Hepatocyte (in vitro differentiated cells): ENCODE data around the gene CORO2A. TPM values are rescaled to one million over a fixed set of nuclear protein-coding genes. Genes with fewer than 3 reads are reported as not detected.

Experiments used
- DNase-seq: peaks from one replicate; pipeline ENCODE4 v3.0.0-alpha.2; 2016; ENCODE audit warnings: low spot score
- H2AFZ ChIP-seq: fragments of 200-600 bp; sonication (generic); 2 replicates; pipeline ENCODE4 v1.6.0; 2016; ENCODE audit warnings: antibody characterized with exemption, mild to moderate bottlenecking
- H3K27ac ChIP-seq: fragments of 200-600 bp; sonication (generic); 2 replicates; pipeline ENCODE4 v1.5.1; 2016; ENCODE audit warnings: mild to moderate bottlenecking
- H3K27me3 ChIP-seq: fragments of 200-600 bp; sonication (generic); 2 replicates; pipeline ENCODE4 v1.6.1; 2016
- H3K36me3 ChIP-seq: fragments of 200-600 bp; sonication (generic); replicated peaks from 2 replicates; pipeline ENCODE4 v1.5.1; 2016; ENCODE audit warnings: low read depth; ENCODE audit not compliant: insufficient read depth
- H3K4me1 ChIP-seq: fragments of 200-600 bp; sonication (generic); 2 replicates; pipeline ENCODE4 v1.5.1; 2016; ENCODE audit warnings: mild to moderate bottlenecking, moderate library complexity; ENCODE audit not compliant: insufficient read depth
- H3K4me2 ChIP-seq: fragments of 200-600 bp; sonication (generic); 2 replicates; pipeline ENCODE4 v1.6.0; 2016
- H3K4me3 ChIP-seq: fragments of 200-600 bp; sonication (generic); 2 replicates; pipeline ENCODE4 v1.5.1; 2016; ENCODE audit warnings: mild to moderate bottlenecking
- H3K79me2 ChIP-seq: fragments of 200-600 bp; sonication (generic); 2 replicates; pipeline ENCODE4 v1.6.0; 2017; ENCODE audit warnings: mild to moderate bottlenecking
- H3K9me2 ChIP-seq: fragments of 200-600 bp; sonication (generic); replicated peaks from 2 replicates; pipeline ENCODE4 v1.6.0; 2017; ENCODE audit warnings: mild to moderate bottlenecking; ENCODE audit not compliant: insufficient read depth
- H3K9me3 ChIP-seq: fragments of 200-600 bp; sonication (generic); 2 replicates; pipeline ENCODE4 v1.5.1; 2016; ENCODE audit warnings: low read depth, mild to moderate bottlenecking
- H4K20me1 ChIP-seq: fragments of 200-600 bp; sonication (generic); 2 replicates; pipeline ENCODE4 v1.6.0; 2016; ENCODE audit warnings: mild to moderate bottlenecking; ENCODE audit not compliant: insufficient read depth, poor library complexity, severe bottlenecking
- EZH2 ChIP-seq: fragments of 200-600 bp; sonication (generic); IDR thresholded peaks from 2 replicates; pipeline ENCODE4 v1.6.1; 2016; ENCODE audit warnings: antibody characterized with exemption, mild to moderate bottlenecking, borderline replicate concordance
- EZH2phosphoT487 ChIP-seq: fragments of 200-600 bp; sonication (generic); IDR thresholded peaks from one replicate; pipeline ENCODE4 v1.6.1; 2018; ENCODE audit warnings: antibody characterized with exemption, mild to moderate bottlenecking, low read depth, moderate library complexity; ENCODE audit not compliant: unreplicated experiment, severe bottlenecking
- WGBS: methylation state at CpG from one replicate; pipeline ENCODE4 v1.1.6; 2016; ENCODE audit warnings: low lambda C conversion rate; ENCODE audit errors: missing lambda C conversion rate; 5-methylcytosine and 5-hydroxymethylcytosine counted together
- polyA plus RNA-seq: library from polyadenylated mRNA; unstranded; fragments of >200 nt; fragmentation: Nextera tagmentation; extraction: Ambion mirVana; gene quantifications from 2 replicates; pipeline ENCODE4 v1.2.1, GENCODE V29; 2016
- total RNA-seq: library from RNA; depleted of rRNA; stranded (reverse); fragments of >200 nt; gene quantifications from 2 replicates; pipeline ENCODE4 v1.2.3, GENCODE V29; 2014
- TF ChIP-seq, protein P1 (sequence below): fragments of 200-600 bp; sonication (generic); IDR thresholded peaks from 2 replicates; pipeline ENCODE4 v1.5.1; 2016; ENCODE audit warnings: antibody characterized with exemption, mild to moderate bottlenecking; ENCODE audit not compliant: poor library complexity

CORO2A gene
- total and polyA plus RNA-seq, 2 experiments from 2014 or later, result 12.8 to 24.6 TPM

GRCh38 chr9:98095401-98095800 lies 97.0 kb downstream of the CORO2A start:
- Histone ChIP-seq H3K4me2 (no peak overlapping the region), H3K27me3 (no peaks in the 10 kb centered on the region), H3K79me2 (no peaks in the 10 kb centered on the region), H3K27ac (no peak overlapping the region), H3K4me3 (no peak overlapping the region), H3K9me3 (no peaks in the 10 kb centered on the region), H3K4me1 (peaks cover 5% of the 10 kb centered on the region), H4K20me1 (no peaks in the 10 kb centered on the region), H3K36me3 (no peaks in the 10 kb centered on the region), H3K9me2 (no peaks in the 10 kb centered on the region), H2AFZ (no peak overlapping the region)
- WGBS, result 96% methylated on average over 7 of the region's 7 CpGs
- no peak for DNase-seq
- TF ChIP-seq, protein P1, sequence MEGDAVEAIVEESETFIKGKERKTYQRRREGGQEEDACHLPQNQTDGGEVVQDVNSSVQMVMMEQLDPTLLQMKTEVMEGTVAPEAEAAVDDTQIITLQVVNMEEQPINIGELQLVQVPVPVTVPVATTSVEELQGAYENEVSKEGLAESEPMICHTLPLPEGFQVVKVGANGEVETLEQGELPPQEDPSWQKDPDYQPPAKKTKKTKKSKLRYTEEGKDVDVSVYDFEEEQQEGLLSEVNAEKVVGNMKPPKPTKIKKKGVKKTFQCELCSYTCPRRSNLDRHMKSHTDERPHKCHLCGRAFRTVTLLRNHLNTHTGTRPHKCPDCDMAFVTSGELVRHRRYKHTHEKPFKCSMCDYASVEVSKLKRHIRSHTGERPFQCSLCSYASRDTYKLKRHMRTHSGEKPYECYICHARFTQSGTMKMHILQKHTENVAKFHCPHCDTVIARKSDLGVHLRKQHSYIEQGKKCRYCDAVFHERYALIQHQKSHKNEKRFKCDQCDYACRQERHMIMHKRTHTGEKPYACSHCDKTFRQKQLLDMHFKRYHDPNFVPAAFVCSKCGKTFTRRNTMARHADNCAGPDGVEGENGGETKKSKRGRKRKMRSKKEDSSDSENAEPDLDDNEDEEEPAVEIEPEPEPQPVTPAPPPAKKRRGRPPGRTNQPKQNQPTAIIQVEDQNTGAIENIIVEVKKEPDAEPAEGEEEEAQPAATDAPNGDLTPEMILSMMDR, result no peak
- TF ChIP-seq EZH2phosphoT487, result no peak
- no peak for TF ChIP-seq EZH2

GRCh38 chr9:98094851-98095250 lies 97.6 kb downstream of the CORO2A start:
- no peaks in the 10 kb centered on the region for H3K36me3 ChIP-seq
- H3K9me3 ChIP-seq, result no peaks in the 10 kb centered on the region
- no peaks in the 10 kb centered on the region for H3K79me2 ChIP-seq
- peaks cover 5% of the 10 kb centered on the region for H3K4me1 ChIP-seq
- H4K20me1 ChIP-seq, result no peaks in the 10 kb centered on the region
- H3K4me2 ChIP-seq, result no peak overlapping the region
- H3K9me2 ChIP-seq, result no peaks in the 10 kb centered on the region
- WGBS, result 94% methylated on average over 16 of the region's 16 CpGs
- no peaks in the 10 kb centered on the region for H3K27me3 ChIP-seq
- no peak overlapping the region for H3K27ac ChIP-seq
- DNase-seq, result no peak
- no peak overlapping the region for H2AFZ ChIP-seq
- no peak overlapping the region for H3K4me3 ChIP-seq
- TF ChIP-seq EZH2phosphoT487, result no peak

DNA sequence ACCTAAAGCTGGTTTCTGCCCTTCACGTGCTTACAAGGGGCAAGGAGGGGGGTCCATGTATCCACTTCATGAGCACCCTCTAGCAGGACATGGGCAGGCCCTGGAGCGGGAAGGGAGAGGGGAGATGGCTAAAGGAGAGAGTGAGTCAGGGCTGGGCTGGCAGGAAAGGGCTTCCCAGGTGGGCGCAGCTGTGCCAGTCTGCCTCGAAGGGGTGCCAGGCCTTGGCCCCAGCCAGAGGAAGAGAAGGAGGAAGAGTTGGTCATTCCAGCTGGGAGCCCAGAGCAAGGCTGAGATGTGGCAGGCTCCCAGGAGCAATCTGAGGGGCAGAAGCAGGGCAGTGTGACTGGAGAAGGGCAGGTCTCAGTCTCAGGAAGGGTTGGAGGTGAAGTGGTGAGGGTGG lies 98.1 kb downstream of the CORO2A start:
- Histone ChIP-seq H3K27ac (no peak overlapping the region), H4K20me1 (no peaks in the 10 kb centered on the region), H2AFZ (no peak overlapping the region), H3K9me3 (no peaks in the 10 kb centered on the region), H3K4me2 (no peak overlapping the region), H3K9me2 (no peaks in the 10 kb centered on the region), H3K27me3 (no peaks in the 10 kb centered on the region), H3K4me3 (no peak overlapping the region), H3K36me3 (no peaks in the 10 kb centered on the region), H3K4me1 (peaks cover 5% of the 10 kb centered on the region), H3K79me2 (no peaks in the 10 kb centered on the region)
- 94% methylated on average over 4 of the region's 4 CpGs for WGBS
- no peak for DNase-seq
- TF ChIP-seq EZH2 (no peak), EZH2phosphoT487 (no peak)
- TF ChIP-seq, protein P1, result no peak

DNA sequence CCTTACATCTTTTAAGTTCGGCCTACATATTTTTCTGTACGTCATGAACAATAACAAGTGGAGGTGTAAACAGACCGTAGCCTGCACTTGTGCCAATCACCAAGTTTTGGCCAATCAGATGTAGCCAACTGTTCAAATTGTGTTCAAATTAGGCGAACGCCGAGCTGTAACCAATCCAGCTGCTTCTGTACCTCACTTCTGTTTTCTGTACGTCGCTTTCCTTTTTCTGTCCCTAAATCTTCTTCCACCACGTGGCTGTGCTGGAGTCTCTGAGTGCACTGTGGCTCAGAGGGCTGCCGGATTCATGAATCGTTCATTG lies 99.9 kb downstream of the CORO2A start:
- TF ChIP-seq EZH2phosphoT487, result no peak
- no peak for TF ChIP-seq EZH2
- TF ChIP-seq, protein P1, result no peak
- Histone ChIP-seq H2AFZ (no peak overlapping the region), H3K4me1 (peaks cover 5% of the 10 kb centered on the region), H3K27ac (no peak overlapping the region), H3K4me2 (no peak overlapping the region), H3K36me3 (no peaks in the 10 kb centered on the region), H3K27me3 (no peaks in the 10 kb centered on the region), H4K20me1 (no peaks in the 10 kb centered on the region), H3K79me2 (no peaks in the 10 kb centered on the region), H3K4me3 (no peak overlapping the region), H3K9me2 (no peaks in the 10 kb centered on the region), H3K9me3 (no peaks in the 10 kb centered on the region)
- 88% methylated on average over 11 of the region's 11 CpGs for WGBS
- DNase-seq, result no peak
